ENCODE data around the gene PLPPR3. TPM values are rescaled to one million over a fixed set of nuclear protein-coding genes. Genes with fewer than 3 reads are reported as not detected.
A peak's percentile ranks its signal among the peaks of the same experiment; 100 is the strongest.

PLPPR3 gene
- total and polyA plus RNA-seq, 12 donors = not detected

- WGBS, 2 donors = 96 to 98% methylated on average over 2 of the region's 2 CpGs
- Histone ChIP-seq H3K27ac (no peak overlapping the region), H3K4me3 (no peak overlapping the region), H3K36me3 (peaks cover 0 to 18% (median 7%) of the 10 kb centered on the region in 9 donors), H3K27me3 (peaks cover 2 to 8% (median 4%) of the 10 kb centered on the region in 7 donors), H3K4me1 (peaks cover 0 to 3% (median 0%) of the 10 kb centered on the region in 9 donors), H3K9me3 (no peaks in the 10 kb centered on the region)
- TF ChIP-seq CTCF (IDR thresholded peaks at IDR 0.05) = no peak
- no peak for DNase-seq
- ATAC-seq = no peak
- intact Hi-C loops (cut with DNase I) = no loop called here
These were observed 5.3 kb downstream of the PLPPR3 start for GRCh38 chr19:816500-816857.

GRCh38 chr19:815775-816499 lies 5.8 kb downstream of the PLPPR3 start:
- 94 to 98% methylated on average over 11 to 13 of the region's 13 CpGs for WGBS, 2 donors
- Histone ChIP-seq H3K27ac (no peak overlapping the region), H3K4me3 (no peak overlapping the region), H3K4me1 (no peaks in the 10 kb centered on the region), H3K27me3 (peaks cover 0 to 3% (median 0%) of the 10 kb centered on the region in 7 donors), H3K36me3 (peaks cover 3 to 23% (median 13%) of the 10 kb centered on the region in 9 donors), H3K9me3 (no peaks in the 10 kb centered on the region)
- no peak for TF ChIP-seq CTCF (IDR thresholded peaks at IDR 0.05)
- ATAC-seq = no peak
- intact Hi-C loops (cut with DNase I) = no loop called here
- DNase-seq = no peak

- no peaks in the 10 kb centered on the region for H3K4me1 ChIP-seq
- H3K4me3 ChIP-seq = no peak overlapping the region
- no peaks in the 10 kb centered on the region for H3K27me3 ChIP-seq
- H3K27ac ChIP-seq = no peak overlapping the region
- TF ChIP-seq CTCF (IDR thresholded peaks at IDR 0.05) = no peak
- H3K36me3 ChIP-seq = peaks cover 9 to 30% (median 20%) of the 10 kb centered on the region in 9 donors
- WGBS, 2 donors = 94 to 95% methylated on average over 44 to 47 of the region's 47 CpGs
- DNase-seq (no peak), ATAC-seq (peak in 2 of 8 donors; percentile 7 to 42)
- no peaks in the 10 kb centered on the region for H3K9me3 ChIP-seq
- intact Hi-C loops (cut with DNase I) = no loop called here
These were observed 6.5 kb downstream of the PLPPR3 start for GRCh38 chr19:815079-815774.

- Histone ChIP-seq H3K27ac (no peak overlapping the region), H3K9me3 (no peaks in the 10 kb centered on the region), H3K27me3 (no peaks in the 10 kb centered on the region), H3K36me3 (peaks cover 9 to 38% (median 28%) of the 10 kb centered on the region in 9 donors), H3K4me1 (no peaks in the 10 kb centered on the region), H3K4me3 (no peak overlapping the region)
- TF ChIP-seq CTCF (IDR thresholded peaks at IDR 0.05) = no peak
- ATAC-seq = peak in 3 of 8 donors; percentile 7 to 33 (median 10)
- intact Hi-C loops (cut with DNase I) = no loop called here
- WGBS, 2 donors = 83 to 90% methylated on average over 49 of the region's 49 CpGs
- DNase-seq = peak in 1 of 2 donors; percentile 8
These were observed 7.3 kb downstream of the PLPPR3 start for GRCh38 chr19:814152-815078.

All from heart right ventricle (tissue), 16 donors.